Gastrocnemius medialis (tissue), 4 donors: Measurements from ENCODE around the gene NFS1.

ENCODE experiments used
- CTCF ChIP-seq, 5 experiments: fragments of 450-650 bp in 3 of 5; fragments of 200-600 bp in 2 of 5; sonication (generic) in 2 of 5; IDR thresholded peaks in 4 of 5; conservative IDR thresholded peaks in 1 of 5; 1 replicate in 4 of 5; 2 replicates in 1 of 5; pipeline ENCODE4 v1.5.1; 2016 to 2019; ENCODE audit warnings: antibody characterized with exemption in 5 of 5, mild to moderate bottlenecking in 3 of 5, moderate library complexity in 3 of 5
- POLR2A ChIP-seq, 2 donors: fragments of 450-650 bp; IDR thresholded peaks; one replicate each; pipeline ENCODE4 v1.6.1; 2017; ENCODE audit warnings: antibody characterized with exemption in 2 of 2, mild to moderate bottlenecking in 2 of 2, moderate library complexity in 2 of 2

- no peak for TF ChIP-seq CTCF (IDR thresholded peaks at IDR 0.05 in 4 of 5, conservative IDR thresholded peaks at IDR 0.05 in 1 of 5)
- no peak for TF ChIP-seq POLR2A (IDR thresholded peaks at IDR 0.05)
Observed at GRCh38 chr20:35673884-35674283, 25.3 kb downstream of the NFS1 start.
